NCI-H774 (cell line): ENCODE measurements around the gene PTPRN2.
"Not testable (repeated sequence)": the region's sequence is repeated elsewhere in the genome, so short reads cannot be mapped to it uniquely, and the experiment has no call there.

Experiments
- DNase-seq: peaks from one replicate; lab custom pipeline; 2025; lab: John Stamatoyannopoulos, UW

The PTPRN2 gene

GRCh38 chr7:157730614-157731013 lies 857.0 kb downstream of the PTPRN2 start:
- DNase-seq: no peak

DNA sequence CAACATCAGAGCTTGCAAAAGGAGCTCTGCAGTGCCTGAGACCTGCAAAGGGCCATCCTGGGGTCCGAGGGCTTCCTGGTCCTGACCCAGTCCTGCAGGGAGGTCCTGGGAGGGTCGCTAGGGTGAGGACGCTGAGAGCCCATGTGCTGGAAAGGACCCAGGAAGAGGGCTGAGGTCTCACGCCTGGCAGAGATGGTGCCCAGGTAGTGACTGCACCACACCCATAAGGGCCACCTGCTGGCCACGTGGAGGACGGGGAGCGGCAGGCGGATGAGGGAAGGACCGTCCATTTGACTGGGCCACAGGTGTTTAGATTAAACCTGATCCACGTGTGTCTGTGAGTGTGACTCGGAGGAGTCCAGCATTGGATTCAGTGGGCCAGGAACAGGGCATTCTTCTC lies 858.1 kb downstream of the PTPRN2 start:
- no peak for DNase-seq

- no peak for DNase-seq
Observed at GRCh38 chr7:157727964-157728615, 859.5 kb downstream of the PTPRN2 start.

DNA sequence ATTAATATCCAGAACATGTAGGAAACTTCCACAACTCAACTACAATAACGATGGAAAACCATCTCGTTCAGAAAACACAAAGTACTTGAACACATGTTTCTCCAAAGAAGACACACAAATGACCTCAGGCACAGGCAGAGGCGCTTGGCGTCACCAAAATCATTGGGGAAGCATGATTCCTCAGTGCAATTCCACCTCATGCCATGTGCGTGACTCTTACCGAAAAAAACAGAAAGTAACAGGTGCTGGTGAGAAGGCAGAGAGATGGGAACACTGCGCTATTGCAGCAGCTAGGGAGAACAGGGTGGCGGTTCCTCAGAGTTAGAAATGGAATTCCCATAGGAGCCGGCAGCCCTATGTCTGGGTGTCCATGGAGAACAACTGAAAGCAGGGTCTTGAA lies 860.9 kb downstream of the PTPRN2 start:
- no peak for DNase-seq

GRCh38 chr7:157725312-157725711 lies 862.3 kb downstream of the PTPRN2 start:
- DNase-seq: not testable (repeated sequence)

GRCh38 chr7:157723205-157723604 lies 864.4 kb downstream of the PTPRN2 start:
- no peak for DNase-seq

DNA sequence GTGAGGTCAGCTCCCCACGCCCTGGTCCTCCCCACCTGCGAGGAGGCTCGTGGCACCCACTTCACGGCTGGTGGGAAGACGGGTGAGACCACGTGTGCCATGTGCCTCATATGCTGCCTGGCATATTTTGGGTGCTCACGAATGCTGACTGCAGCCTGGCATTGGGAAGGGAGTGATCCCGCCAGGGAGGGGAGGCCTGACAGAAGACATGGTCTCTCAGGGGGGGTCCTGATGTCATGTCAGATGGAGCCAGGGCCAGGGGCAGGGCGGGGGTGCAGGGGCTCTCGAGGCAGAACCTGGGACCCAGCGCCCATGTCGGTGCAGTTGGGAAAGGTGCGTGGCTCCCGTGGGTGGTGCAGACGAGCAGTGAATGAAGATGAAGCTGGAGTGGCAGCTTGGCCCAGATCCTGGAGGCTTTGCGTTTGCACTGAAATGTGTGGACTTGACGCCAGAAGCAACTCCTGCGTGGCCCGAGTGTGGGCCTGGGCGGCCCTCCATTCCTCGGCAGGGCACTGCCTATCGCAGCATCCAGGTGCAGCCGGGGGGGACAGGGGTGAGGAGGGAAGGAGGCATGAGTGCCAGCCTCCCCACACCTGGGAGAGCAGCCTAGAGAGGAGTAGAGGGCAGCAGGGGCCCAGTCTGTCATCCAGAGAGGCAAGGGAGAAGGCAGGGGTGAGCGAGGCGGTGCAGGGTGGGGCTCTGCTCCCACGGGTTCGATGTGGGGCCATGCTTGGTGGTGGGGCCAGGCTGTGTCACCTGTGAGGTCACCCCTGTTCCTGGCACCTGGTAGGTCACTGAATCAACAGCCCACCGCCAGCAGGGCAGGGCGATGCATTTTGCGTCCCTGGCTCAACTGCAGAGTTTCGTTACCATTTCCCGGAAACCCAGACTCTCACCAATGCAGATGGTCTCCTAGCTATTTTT lies 865.2 kb downstream of the PTPRN2 start:
- no peak for DNase-seq

DNA sequence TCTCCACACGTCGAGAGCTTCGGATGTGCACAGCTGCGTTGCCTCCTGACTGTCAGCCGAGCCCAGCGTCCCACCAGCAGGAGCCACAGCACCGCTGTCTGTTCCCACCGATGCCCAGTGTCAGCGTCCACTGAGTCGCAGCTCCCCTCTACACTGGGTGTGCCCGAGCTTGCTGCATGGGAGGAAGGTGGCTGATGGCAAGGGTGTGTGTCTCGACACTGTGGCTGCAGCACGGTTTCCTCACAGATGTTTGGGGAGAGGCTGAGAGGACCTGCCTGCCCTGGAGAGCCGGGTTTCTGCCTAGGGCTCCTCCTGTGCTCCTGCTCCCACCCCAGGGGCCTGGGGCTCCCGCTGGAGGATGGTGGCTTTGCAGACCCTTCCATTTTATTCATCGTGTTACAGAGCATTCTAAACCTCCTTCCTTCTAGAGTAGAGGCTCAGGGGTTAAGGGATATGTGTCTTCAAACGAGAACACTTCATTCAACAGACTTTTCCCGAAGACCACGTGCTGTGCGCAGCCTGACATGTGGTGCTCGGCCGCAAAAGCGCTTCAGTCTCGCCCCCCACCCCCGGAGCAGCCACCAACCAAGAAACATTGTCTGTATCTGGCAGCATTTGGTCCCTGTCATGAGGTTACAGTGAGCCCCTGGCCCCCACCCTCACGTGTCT lies 866.0 kb downstream of the PTPRN2 start:
- no peak for DNase-seq

- DNase-seq: no peak
Observed at GRCh38 chr7:157719705-157720655, 867.6 kb downstream of the PTPRN2 start.

- no peak for DNase-seq
Observed at GRCh38 chr7:157719008-157719682, 868.5 kb downstream of the PTPRN2 start.

DNA sequence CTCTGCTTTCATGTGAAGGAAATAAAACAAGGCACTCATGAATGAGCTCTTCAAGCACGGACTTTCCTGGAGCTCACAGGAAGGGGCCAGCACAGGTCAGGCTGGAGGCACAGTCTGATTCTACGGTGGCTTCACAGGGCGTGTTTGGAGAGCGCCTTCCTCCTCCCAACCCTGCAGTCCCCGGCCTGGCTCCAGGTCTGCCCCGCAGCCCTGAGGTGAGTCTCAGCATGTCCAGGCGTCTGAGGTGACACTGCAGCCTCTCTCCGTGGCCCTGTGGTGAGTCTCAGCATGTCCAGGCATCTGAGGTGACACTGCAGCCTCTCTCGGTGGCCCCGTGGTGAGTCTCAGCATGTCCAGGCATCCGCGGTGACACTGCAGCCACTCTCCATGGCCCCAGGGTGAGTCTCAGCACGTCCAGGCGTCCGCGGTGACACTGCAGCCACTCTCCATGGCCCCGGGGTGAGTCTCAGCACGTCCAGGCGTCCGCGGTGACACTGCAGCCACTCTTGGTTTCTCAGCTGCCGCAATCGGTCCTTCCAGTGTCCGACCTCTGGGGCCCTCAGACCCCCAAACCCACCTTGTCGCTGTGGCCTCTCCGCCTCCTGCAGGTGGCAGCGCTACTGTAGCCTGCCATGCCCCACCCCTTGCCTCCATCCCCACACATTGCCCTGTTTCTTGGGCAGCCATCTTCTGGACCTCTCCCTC lies 869.2 kb downstream of the PTPRN2 start:
- DNase-seq: no peak

DNA sequence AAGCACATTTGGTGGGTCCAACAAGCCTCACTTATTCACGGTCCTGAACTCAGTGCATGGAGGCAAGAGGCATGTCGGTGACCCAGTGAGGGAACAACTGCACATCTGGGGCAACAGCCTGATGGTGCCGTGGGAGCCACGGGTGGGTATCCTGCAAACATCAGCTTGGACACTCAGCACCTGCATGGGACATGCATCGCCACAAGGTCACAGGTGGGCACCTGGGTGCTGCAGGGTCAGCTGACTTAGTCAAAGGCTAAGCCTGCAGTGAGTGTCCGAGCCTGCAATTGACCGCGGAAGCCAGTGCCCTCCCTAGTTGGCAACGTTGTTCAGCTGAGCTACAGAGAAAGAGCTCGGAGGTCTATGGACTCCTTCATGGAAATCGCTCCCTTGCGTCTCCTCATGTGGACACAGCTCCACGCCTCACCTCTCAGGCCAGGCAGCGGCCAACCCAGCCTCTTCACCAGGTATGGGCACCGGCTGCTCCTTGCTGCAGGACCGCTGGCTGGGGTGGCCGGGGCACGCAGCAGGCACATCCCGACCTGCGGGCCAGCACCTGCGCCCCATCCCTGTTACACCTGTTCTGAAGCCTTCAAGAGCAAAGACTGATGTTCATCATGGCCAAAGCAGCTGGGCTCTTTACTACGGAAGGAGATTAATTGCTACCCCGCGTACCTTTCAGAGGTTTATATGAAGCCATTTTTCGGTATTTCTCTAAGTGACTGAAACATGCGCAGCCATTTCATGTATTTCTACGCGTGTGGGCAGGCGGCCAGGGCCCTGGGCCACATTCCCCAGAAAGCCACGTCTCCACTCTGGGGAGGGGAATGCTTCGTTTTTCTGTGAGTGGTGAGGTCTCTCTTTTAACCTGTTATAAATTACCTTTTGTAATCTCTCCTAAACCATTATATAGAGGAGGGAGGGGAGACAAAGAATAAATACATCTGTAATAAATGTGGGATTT lies 870.1 kb downstream of the PTPRN2 start:
- DNase-seq: no peak

GRCh38 chr7:157715938-157716280 lies 871.7 kb downstream of the PTPRN2 start:
- no peak for DNase-seq

DNA sequence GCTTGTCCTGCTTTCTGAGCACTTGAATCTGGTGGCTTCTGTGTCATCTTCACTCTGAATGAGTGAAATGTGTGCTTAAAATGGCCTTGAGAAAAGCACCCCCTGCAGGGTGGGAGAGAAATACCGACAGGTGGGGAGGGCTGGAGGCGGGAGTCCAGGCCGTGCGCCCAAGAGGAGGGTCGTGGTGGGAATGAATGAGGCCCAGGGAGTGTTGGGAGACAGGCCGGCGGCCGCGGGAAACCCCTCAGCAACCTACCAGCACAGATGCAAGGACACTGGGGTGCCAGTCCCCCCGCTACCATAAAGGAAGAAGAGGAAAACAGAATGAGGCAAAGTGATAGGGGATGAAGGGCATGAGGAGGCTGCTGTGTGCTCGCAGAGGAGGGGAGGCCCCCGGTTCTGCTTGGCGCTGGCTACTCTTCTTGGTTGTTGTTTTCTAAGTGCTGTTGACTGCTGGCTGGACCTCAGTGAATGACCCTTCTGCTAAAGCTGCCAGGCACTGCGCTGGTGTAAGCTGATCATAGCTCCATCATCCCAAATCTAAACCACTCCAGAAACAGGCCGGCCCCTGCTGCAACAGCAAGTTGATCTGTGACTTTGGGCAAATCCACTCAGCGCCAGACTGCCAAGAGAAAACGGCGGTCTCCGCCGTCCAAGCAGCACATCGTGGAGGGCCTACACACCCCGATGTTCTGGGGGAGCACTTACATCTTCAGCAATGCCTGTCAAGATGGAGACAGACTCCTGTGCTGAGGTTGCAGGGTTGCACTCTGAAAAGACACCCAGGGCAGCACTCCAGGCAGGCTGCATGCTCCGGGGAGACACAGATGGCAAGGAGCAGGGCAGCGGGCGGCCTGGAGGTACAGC lies 872.3 kb downstream of the PTPRN2 start:
- DNase-seq: no peak

- DNase-seq: no peak
Observed at GRCh38 chr7:157714166-157715070, 873.2 kb downstream of the PTPRN2 start.

- no peak for DNase-seq
Observed at GRCh38 chr7:157713591-157713990, 874.0 kb downstream of the PTPRN2 start.

- no peak for DNase-seq
Observed at GRCh38 chr7:157712666-157713235, 874.9 kb downstream of the PTPRN2 start.
